ENCODE data around the gene GGCT.
A peak's percentile ranks its signal among the peaks of the same experiment; 100 is the strongest.

The GGCT gene

DNA sequence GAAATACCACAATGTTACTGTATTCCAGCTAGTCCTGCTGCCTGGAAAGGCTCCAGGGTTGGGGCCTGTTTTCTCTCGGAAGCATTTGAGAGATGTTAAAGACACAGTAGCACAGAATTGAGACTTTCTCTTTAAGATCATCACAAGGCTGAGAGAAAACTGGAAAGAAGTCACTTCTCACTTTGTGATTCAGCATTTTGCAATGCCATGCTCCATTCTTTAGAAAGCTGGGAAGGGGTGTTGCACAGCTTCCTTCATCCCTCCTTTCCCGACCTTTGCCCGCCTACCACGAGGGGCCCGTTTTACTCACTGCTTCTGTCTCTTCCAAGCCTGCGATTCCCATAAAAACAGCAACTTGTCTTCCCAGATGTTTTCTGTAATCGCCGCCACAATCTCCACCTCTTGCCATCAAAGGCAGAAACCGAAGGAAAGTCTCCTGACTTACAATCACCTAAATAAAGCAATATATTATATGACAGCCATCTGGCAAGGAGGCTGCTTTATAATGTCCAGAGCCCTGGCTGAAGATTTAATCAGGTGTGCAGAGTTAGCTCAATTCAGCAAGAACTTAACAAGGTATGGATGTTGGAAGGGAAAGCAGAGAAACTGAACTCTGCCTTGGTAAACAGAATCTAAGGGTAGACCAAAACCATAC is 44.9 kb downstream of the GGCT start:
- no peaks in the 10 kb centered on the region for H3K27me3 ChIP-seq (replicated peaks; ENCODE audit: control insufficient read depth, insufficient read depth, low read length)
- no peaks in the 10 kb centered on the region for H3K9me3 ChIP-seq (ENCODE audit: control insufficient read depth, low read length)
- H3K4me1 ChIP-seq (ENCODE audit: control insufficient read depth, insufficient read depth, low read length) = peaks cover 54% of the 10 kb centered on the region
- peaks cover 22% of the 10 kb centered on the region for H3K36me3 ChIP-seq (ENCODE audit: control insufficient read depth, insufficient read depth, low read length, severe bottlenecking)
- peak; percentile 89 for DNase-seq (ENCODE audit: low read depth)
- H3K4me3 ChIP-seq (ENCODE audit: low read length) = peak overlapping the region; percentile 64
- H3K9ac ChIP-seq (ENCODE audit: low read length) = peak overlapping the region; percentile 71

- H3K9ac ChIP-seq (ENCODE audit: low read length) = peak overlapping the region; percentile 71
- no peak overlapping the region for H3K4me3 ChIP-seq (ENCODE audit: low read length)
- peaks cover 25% of the 10 kb centered on the region for H3K36me3 ChIP-seq (ENCODE audit: control insufficient read depth, insufficient read depth, low read length, severe bottlenecking)
- peaks cover 50% of the 10 kb centered on the region for H3K4me1 ChIP-seq (ENCODE audit: control insufficient read depth, insufficient read depth, low read length)
- H3K9me3 ChIP-seq (ENCODE audit: control insufficient read depth, low read length) = no peaks in the 10 kb centered on the region
- no peak for DNase-seq (ENCODE audit: low read depth)
- H3K27me3 ChIP-seq (replicated peaks; ENCODE audit: control insufficient read depth, insufficient read depth, low read length) = no peaks in the 10 kb centered on the region
These were observed 46.3 kb downstream of the GGCT start for GRCh38 chr7:30458311-30458710.

DNA sequence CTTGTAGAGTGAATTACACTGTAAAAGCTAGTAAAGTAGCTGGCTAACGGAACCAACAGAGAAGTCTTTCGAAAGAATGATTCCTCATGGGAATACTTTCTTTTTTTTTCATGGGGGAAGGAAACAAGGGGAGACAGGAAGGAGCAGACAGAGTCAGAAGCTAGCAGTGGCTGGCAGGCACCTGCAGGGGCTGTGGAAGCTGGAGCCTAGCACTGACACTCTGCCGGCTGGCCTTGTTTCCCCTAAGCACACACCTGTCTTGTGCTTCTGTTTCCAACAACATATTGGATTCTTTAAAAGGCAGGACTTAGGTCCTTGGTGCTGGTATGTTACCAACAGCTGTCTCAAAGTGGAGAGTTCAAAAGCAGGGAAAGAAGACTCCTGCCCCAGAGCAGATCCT is 50.7 kb downstream of the GGCT start:
- peak overlapping the region; percentile 10 for H3K9ac ChIP-seq (ENCODE audit: low read length)
- no peaks in the 10 kb centered on the region for H3K9me3 ChIP-seq (ENCODE audit: control insufficient read depth, low read length)
- peaks cover 42% of the 10 kb centered on the region for H3K4me1 ChIP-seq (ENCODE audit: control insufficient read depth, insufficient read depth, low read length)
- DNase-seq (ENCODE audit: low read depth) = no peak
- peaks cover 51% of the 10 kb centered on the region for H3K36me3 ChIP-seq (ENCODE audit: control insufficient read depth, insufficient read depth, low read length, severe bottlenecking)
- H3K4me3 ChIP-seq (ENCODE audit: low read length) = no peak overlapping the region
- H3K27me3 ChIP-seq (replicated peaks; ENCODE audit: control insufficient read depth, insufficient read depth, low read length) = no peaks in the 10 kb centered on the region

- H3K9me3 ChIP-seq (ENCODE audit: control insufficient read depth, low read length) = no peaks in the 10 kb centered on the region
- no peaks in the 10 kb centered on the region for H3K27me3 ChIP-seq (replicated peaks; ENCODE audit: control insufficient read depth, insufficient read depth, low read length)
- DNase-seq (ENCODE audit: low read depth) = no peak
- H3K9ac ChIP-seq (ENCODE audit: low read length) = no peak overlapping the region
- no peak overlapping the region for H3K4me3 ChIP-seq (ENCODE audit: low read length)
- H3K4me1 ChIP-seq (ENCODE audit: control insufficient read depth, insufficient read depth, low read length) = peaks cover 33% of the 10 kb centered on the region
- H3K36me3 ChIP-seq (ENCODE audit: control insufficient read depth, insufficient read depth, low read length, severe bottlenecking) = peaks cover 58% of the 10 kb centered on the region
These were observed 51.6 kb downstream of the GGCT start for GRCh38 chr7:30453016-30453415.

DNA sequence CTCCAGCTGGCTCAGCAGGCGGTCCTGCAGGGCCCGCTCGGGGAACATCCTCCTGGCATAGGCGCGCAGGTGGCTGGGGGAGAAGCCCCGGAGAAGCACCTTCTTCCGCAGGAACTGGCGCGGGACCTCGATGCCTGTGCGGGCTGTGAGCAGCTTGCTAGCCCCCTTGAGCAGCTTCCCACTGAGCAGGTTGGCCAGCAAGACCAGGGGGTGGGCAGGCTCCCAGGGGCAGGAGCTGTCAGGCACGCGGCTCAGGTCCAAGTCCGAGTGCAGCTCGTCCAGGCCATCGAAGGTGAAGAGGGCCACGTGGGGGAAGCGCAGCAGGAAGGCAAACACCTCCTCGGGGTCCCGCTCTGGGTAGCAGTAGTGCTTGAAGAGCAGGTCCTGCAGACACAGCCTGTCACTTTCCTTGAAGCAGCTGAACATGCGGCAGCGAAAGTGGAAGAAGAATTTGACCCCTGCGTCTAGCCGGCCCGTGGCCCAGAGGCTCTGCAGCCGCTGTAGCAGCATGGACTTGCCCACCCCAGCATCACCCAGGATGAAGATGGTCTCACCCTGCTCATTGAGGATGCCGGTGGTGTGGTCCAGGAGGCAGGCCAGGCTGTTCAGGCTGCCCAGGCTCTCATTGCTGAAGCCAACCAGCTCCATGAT is 52.2 kb downstream of the GGCT start:
- H3K4me3 ChIP-seq (ENCODE audit: low read length) = no peak overlapping the region

GRCh38 chr7:30451539-30452279 is 52.9 kb downstream of the GGCT start:
- no peak overlapping the region for H3K4me3 ChIP-seq (ENCODE audit: low read length)
- no peaks in the 10 kb centered on the region for H3K9me3 ChIP-seq (ENCODE audit: control insufficient read depth, low read length)
- peaks cover 26% of the 10 kb centered on the region for H3K4me1 ChIP-seq (ENCODE audit: control insufficient read depth, insufficient read depth, low read length)
- no peak overlapping the region for H3K9ac ChIP-seq (ENCODE audit: low read length)
- no peaks in the 10 kb centered on the region for H3K27me3 ChIP-seq (replicated peaks; ENCODE audit: control insufficient read depth, insufficient read depth, low read length)
- peaks cover 65% of the 10 kb centered on the region for H3K36me3 ChIP-seq (ENCODE audit: control insufficient read depth, insufficient read depth, low read length, severe bottlenecking)
- no peak for DNase-seq (ENCODE audit: low read depth)

More for the DNA sequence above, 52.2 kb downstream of the GGCT start:
- H3K9ac ChIP-seq (ENCODE audit: low read length) = no peak overlapping the region
- H3K36me3 ChIP-seq (ENCODE audit: control insufficient read depth, insufficient read depth, low read length, severe bottlenecking) = peaks cover 64% of the 10 kb centered on the region
- H3K27me3 ChIP-seq (replicated peaks; ENCODE audit: control insufficient read depth, insufficient read depth, low read length) = no peaks in the 10 kb centered on the region
- no peaks in the 10 kb centered on the region for H3K9me3 ChIP-seq (ENCODE audit: control insufficient read depth, low read length)
- H3K4me1 ChIP-seq (ENCODE audit: control insufficient read depth, insufficient read depth, low read length) = peaks cover 27% of the 10 kb centered on the region
- no peak for DNase-seq (ENCODE audit: low read depth)

DNA sequence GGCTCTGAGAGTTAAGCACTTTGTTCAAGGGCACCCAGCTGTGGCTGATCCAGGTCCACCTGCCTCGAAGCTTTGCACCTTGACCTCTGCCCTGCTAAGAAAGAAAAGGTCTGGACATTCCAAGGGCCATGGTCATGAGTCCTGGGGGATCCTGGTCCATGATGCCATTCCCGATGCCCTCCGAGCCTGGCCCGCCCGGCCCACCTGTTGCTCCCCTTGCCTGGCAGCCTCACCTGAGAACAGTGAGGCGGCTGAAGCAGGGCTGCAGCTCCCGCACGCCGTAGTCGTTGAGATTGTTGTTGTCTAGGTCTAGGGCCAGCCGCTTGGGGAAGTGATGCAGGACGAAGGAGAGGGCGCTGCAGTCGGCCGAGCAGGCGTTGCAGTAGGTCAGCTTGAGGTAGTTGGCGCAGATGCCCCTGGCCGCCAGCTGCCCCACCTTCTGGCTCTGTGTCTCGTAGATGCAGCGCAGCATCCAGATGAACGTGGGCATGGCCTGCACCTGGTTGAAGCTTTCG is 53.6 kb downstream of the GGCT start:
- Histone ChIP-seq H3K9ac (ENCODE audit: low read length) (peak overlapping the region; percentile 23), H3K4me1 (ENCODE audit: control insufficient read depth, insufficient read depth, low read length) (peaks cover 28% of the 10 kb centered on the region), H3K36me3 (ENCODE audit: control insufficient read depth, insufficient read depth, low read length, severe bottlenecking) (peaks cover 62% of the 10 kb centered on the region), H3K27me3 (replicated peaks; ENCODE audit: control insufficient read depth, insufficient read depth, low read length) (no peaks in the 10 kb centered on the region), H3K9me3 (ENCODE audit: control insufficient read depth, low read length) (no peaks in the 10 kb centered on the region), H3K4me3 (ENCODE audit: low read length) (no peak overlapping the region)
- DNase-seq (ENCODE audit: low read depth) = no peak

DNA sequence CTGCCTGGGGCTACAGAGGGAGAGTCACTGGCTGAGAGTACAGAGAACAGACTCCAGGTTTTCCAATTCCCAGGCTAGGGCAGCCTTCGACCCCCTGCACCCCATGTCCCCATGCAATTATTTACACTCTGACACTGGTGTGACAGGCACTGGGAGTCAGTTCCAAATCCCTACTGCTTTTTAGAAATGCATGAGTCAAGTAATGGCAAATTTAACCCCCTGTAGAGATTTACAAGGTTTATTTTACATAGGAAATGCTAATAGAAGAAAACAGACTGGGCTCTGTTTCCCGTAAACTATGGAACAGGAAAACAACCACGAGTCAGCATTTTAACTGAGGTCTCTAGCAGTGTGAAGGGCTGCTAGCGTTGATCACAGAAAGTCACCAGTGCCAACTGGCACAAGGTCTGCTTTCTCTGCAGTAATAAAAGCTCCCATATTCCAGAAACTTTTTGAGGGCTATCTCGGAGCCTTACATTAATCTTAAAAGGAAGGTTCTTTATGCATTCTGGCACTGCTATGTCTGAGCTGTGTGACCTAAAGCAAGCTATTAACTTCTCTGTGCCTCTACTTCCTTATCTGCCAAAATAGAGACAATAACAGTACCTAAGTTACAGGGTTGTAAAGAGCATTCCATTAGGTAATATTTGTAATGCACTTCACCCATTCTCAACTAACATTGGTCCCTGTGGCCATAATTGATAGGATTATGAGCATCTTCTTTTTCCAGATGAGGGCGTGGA is 54.2 kb downstream of the GGCT start:
- H3K4me3 ChIP-seq (ENCODE audit: low read length) = no peak overlapping the region
- peaks cover 58% of the 10 kb centered on the region for H3K36me3 ChIP-seq (ENCODE audit: control insufficient read depth, insufficient read depth, low read length, severe bottlenecking)
- H3K9ac ChIP-seq (ENCODE audit: low read length) = peak overlapping the region; percentile 64
- no peaks in the 10 kb centered on the region for H3K27me3 ChIP-seq (replicated peaks; ENCODE audit: control insufficient read depth, insufficient read depth, low read length)
- H3K4me1 ChIP-seq (ENCODE audit: control insufficient read depth, insufficient read depth, low read length) = peaks cover 33% of the 10 kb centered on the region
- H3K9me3 ChIP-seq (ENCODE audit: control insufficient read depth, low read length) = no peaks in the 10 kb centered on the region
- no peak for DNase-seq (ENCODE audit: low read depth)

GRCh38 chr7:30448461-30449189 is 56.0 kb downstream of the GGCT start:
- no peak overlapping the region for H3K4me3 ChIP-seq (ENCODE audit: low read length)
- H3K9me3 ChIP-seq (ENCODE audit: control insufficient read depth, low read length) = no peaks in the 10 kb centered on the region
- no peak overlapping the region for H3K9ac ChIP-seq (ENCODE audit: low read length)
- peaks cover 48% of the 10 kb centered on the region for H3K36me3 ChIP-seq (ENCODE audit: control insufficient read depth, insufficient read depth, low read length, severe bottlenecking)
- no peaks in the 10 kb centered on the region for H3K27me3 ChIP-seq (replicated peaks; ENCODE audit: control insufficient read depth, insufficient read depth, low read length)
- H3K4me1 ChIP-seq (ENCODE audit: control insufficient read depth, insufficient read depth, low read length) = peaks cover 26% of the 10 kb centered on the region
- DNase-seq (ENCODE audit: low read depth) = no peak

DNA sequence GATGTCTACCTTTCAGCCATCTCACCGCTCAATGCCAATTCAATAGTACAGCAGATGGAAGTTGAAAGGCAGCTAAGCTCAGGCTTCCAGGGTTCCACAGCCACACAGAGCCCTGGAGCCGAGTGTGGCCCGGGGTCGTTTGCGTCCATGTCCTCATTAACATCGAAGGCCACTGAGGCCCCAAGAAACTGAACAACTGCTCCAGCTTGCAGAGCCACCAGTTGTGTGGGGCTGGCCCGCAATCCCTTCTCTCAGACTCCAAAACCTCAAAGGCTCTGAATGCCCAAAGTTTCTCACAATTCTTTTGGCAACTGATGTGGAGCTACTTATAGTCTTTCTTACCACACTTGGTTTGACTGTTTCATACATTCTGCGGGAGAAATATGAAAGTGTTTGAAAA is 57.2 kb downstream of the GGCT start:
- H3K4me1 ChIP-seq (ENCODE audit: control insufficient read depth, insufficient read depth, low read length) = peaks cover 18% of the 10 kb centered on the region
- no peak overlapping the region for H3K9ac ChIP-seq (ENCODE audit: low read length)
- H3K4me3 ChIP-seq (ENCODE audit: low read length) = no peak overlapping the region
- H3K9me3 ChIP-seq (ENCODE audit: control insufficient read depth, low read length) = no peaks in the 10 kb centered on the region
- peaks cover 47% of the 10 kb centered on the region for H3K36me3 ChIP-seq (ENCODE audit: control insufficient read depth, insufficient read depth, low read length, severe bottlenecking)
- no peak for DNase-seq (ENCODE audit: low read depth)
- no peaks in the 10 kb centered on the region for H3K27me3 ChIP-seq (replicated peaks; ENCODE audit: control insufficient read depth, insufficient read depth, low read length)
